ENCODE data around the gene NCAPH2.

Gene NCAPH2

GRCh38 chr22:50469377-50470305 lies 38.4 kb upstream of the NCAPH2 start:
- in situ Hi-C loops (cut with MboI; ENCODE audit: low sequenced_read_pairs, unreplicated experiment): no loop called here
- peak; percentile 94 for DNase-seq (ENCODE audit: low spot score)
- no peak for TF ChIP-seq CTCF (IDR thresholded peaks at IDR 0.05; ENCODE audit: borderline replicate concordance, control extremely low read depth, extremely low read depth, insufficient read depth, missing control alignments)

GRCh38 chr22:50470491-50470890 lies 37.5 kb upstream of the NCAPH2 start:
- TF ChIP-seq CTCF (IDR thresholded peaks at IDR 0.05; ENCODE audit: borderline replicate concordance, control extremely low read depth, extremely low read depth, insufficient read depth, missing control alignments): no peak
- no peak for DNase-seq (ENCODE audit: low spot score)
- in situ Hi-C loops (cut with MboI; ENCODE audit: low sequenced_read_pairs, unreplicated experiment): no loop called here

DNA sequence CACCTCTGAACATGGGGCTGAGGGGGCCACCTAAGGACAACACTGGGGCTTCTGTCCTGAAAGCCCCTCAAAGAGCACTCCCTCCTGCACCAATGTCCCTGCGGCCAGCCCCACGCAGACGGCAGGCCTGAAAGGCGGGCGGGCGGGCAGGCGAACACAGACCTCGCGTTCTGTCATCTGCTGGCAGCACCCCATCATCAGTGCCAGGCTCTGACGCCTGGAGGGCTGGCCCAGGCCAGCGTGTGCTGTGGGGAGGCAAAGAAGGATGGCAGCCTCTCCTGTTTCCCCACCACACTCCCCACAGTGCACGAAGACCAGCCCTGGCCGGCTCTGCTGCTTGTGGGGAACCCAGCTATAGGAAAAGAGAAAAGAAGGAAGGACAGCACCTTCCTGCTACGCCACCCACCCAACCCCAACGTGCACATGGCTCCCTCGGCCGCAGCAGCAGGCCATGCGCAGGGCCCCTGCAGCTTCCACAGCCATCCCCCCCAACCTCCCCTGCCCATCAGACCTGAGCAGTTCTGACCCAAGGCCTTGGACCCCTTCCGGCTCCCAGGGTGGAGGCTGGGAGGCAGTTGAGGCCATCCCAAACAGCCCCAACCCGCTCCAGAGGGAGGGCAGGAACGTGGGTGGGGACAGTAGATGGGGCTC lies 36.7 kb upstream of the NCAPH2 start:
- DNase-seq (ENCODE audit: low spot score): no peak
- TF ChIP-seq CTCF (IDR thresholded peaks at IDR 0.05; ENCODE audit: borderline replicate concordance, control extremely low read depth, extremely low read depth, insufficient read depth, missing control alignments): no peak
- in situ Hi-C loops (cut with MboI; ENCODE audit: low sequenced_read_pairs, unreplicated experiment): no loop called here

DNA sequence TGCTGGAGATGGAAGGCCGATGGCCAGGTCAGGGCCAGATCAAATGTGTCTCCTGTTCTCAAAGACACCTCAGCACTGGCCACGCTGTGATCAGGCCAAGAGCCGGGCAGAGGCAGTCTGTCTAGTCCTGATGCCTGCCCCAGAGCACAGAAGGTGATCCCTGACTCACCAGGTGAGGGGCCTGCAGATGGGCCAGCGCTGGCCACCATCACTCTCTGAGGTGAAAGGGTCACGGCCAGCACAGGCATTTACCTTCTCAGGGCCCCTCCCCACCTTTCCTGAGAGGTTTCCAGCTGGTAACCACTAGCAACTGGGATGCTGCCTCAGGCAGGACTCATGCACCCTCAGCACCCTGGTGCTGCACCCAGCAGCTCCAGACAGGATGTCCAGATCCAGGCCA lies 36.1 kb upstream of the NCAPH2 start:
- in situ Hi-C loops (cut with MboI; ENCODE audit: low sequenced_read_pairs, unreplicated experiment): no loop called here
- DNase-seq (ENCODE audit: low spot score): no peak
- TF ChIP-seq CTCF (IDR thresholded peaks at IDR 0.05; ENCODE audit: borderline replicate concordance, control extremely low read depth, extremely low read depth, insufficient read depth, missing control alignments): no peak

DNA sequence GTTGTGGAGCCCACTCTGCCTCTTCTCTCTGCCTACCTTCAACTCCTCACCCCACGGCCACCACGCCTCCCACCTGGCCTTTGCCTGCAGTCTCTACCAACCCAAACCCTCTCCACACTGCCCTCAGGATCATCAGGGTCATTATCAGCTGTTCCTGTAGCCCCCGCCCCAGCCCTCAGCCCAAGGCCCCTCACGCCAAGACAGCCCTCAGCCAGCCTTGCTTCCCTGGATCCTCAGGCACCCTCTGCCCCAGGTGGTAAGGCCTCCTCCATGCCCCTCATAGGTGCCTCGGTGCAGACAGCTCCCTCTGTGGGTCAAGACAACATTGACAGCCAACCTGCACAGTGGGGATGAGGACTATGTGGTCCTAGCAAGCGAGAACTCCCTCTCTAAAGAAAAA lies 34.9 kb upstream of the NCAPH2 start:
- peak; percentile 6 for TF ChIP-seq CTCF (IDR thresholded peaks at IDR 0.05; ENCODE audit: borderline replicate concordance, control extremely low read depth, extremely low read depth, insufficient read depth, missing control alignments)
- in situ Hi-C loops (cut with MboI; ENCODE audit: low sequenced_read_pairs, unreplicated experiment): no loop called here
- DNase-seq (ENCODE audit: low spot score): peak; percentile 67

DNA sequence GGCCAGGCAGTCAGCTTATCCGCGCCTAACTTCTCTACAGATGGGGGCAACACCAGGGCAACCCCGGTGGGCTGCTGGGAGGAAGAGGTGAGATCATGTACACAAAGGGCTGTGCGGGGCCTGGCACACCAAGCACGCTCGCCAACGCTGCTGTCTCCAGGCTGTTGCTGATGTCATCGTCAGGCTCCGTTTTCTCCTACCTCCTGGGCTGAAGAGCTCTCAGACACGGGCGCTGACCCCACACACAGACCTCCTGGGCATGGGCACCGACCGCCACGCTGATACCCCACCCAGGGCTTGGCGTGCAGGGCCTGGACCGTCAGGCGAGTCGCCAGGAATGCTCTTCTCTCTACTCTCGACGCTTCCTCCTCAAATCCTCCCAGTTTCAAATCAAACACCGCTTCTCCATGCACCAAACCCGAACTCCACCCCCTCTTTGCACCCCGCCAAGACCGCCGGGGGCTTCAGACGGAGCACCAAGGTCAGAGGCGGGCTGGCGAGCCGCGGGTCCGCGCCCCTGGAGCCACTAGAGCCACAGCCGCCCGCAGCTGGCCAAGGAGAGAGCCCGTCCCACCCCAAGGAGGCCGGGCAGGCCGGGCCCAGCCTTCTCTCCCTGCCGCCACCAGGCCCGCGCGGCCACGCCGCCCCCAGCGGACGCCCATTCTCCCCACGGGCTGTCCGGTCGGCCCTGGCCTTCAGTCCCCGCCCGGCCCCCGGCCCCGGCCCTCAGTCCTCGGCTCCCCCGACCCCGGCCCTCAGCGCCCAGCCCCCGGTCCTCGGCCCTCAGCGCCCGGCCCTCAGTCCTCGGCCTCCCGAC lies 34.0 kb upstream of the NCAPH2 start:
- in situ Hi-C loops (cut with MboI; ENCODE audit: low sequenced_read_pairs, unreplicated experiment): no loop called here
- TF ChIP-seq CTCF (IDR thresholded peaks at IDR 0.05; ENCODE audit: borderline replicate concordance, control extremely low read depth, extremely low read depth, insufficient read depth, missing control alignments): no peak
- peak; percentile 63 for DNase-seq (ENCODE audit: low spot score)
